ENCODE measurements around the gene ENTHD1.

ENTHD1 gene

DNA sequence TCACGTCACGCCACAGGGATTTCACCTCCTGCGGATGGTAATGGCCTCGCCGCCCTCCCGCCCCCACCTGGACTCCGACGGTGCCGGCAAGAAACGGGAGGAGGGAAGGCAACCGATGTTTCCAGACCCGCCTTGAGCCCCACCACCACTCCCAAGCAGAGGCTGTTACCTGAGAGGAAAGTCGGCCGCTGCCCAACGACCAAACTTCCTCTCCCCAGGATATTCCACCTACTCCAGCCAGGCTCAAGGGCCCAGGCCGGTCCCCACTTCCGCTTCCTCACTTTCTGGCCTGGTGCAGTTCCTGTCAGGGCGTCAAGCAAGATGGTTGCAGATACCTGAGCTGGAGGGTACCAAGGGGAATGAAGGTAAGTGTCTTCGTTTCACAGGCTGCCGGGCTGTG, at the start of gene ENTHD1:
ENTHD1 (minus strand) TSS at position 235 of the 400 bp plus-strand sequence. CDS start 6,012 bp downstream, outside the sequence.
- no peak for DNase-seq

DNA sequence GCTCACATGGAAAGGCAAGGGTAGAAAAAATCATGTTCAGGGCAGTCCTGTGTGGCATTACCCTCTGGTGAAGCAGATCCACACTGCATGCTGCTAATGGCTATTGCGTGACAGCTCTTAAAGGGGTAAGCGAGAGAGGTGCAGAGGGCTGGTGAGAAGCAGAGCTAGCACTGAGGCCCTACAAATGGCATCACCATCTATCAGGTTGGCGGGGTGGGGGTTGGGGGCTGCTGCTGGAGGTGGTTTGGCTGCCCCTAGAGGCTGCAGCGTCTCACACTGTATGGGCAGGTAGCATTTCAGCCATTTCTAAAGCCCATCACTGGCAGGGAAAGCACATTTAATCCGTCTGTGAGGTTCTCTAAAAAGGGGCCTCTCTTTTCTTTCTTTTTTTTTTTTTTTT, 49.8 kb upstream of the ENTHD1 start:
- peak; percentile 31 for DNase-seq

- no peak for DNase-seq
These were observed 49.1 kb upstream of the ENTHD1 start for GRCh38 chr22:39942439-39943230.

DNA sequence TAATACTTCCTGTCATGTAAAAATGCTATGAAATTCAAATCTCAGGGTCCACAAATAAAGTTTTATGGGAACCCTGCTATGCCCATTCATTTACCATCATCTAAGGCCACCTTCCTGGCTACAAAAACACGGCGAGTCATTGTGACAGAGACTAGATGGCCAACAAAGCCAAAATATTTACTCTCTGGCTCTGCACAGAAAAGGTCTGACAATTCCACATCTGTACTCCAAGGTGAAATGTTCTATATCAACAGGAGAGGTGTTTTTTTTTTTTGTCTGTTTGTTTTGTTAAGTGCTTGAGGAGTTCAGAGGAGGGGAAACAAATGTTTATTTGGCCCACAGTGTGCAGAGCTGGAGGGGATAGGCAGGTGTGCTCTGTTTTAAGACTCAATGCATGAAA, 48.0 kb upstream of the ENTHD1 start:
- DNase-seq = peak; percentile 57

DNA sequence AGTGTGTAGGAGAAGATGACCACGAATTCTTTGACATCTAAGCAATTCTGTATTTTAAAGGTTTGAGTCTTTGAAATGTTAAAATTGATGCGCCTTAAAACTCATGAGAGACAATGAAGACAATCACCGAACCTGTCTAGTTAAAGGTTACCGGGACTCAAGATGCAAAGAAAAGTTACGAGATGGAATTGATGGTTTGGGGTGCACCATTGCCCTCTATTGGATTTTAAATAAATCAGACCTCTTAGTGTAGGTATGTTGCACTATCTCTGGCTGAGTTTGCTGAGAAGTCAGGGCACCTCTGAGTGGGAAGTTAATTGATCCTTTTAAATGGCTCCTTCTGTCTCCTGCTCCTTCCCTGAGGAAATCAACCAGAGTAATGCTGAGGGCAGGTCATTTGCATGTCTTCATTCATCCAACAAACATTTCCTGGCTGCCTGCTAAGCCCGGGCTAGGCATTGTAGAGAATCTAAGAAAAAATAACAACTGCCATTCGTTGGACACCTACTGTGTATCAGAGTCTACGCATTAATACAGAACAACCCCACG, 47.3 kb upstream of the ENTHD1 start:
- no peak for DNase-seq

GRCh38 chr22:39939830-39940229, 46.3 kb upstream of the ENTHD1 start:
- no peak for DNase-seq

GRCh38 chr22:39938509-39939111, 45.0 kb upstream of the ENTHD1 start:
- no peak for DNase-seq

- DNase-seq = no peak
These were observed 44.3 kb upstream of the ENTHD1 start for GRCh38 chr22:39937906-39938305.

DNA sequence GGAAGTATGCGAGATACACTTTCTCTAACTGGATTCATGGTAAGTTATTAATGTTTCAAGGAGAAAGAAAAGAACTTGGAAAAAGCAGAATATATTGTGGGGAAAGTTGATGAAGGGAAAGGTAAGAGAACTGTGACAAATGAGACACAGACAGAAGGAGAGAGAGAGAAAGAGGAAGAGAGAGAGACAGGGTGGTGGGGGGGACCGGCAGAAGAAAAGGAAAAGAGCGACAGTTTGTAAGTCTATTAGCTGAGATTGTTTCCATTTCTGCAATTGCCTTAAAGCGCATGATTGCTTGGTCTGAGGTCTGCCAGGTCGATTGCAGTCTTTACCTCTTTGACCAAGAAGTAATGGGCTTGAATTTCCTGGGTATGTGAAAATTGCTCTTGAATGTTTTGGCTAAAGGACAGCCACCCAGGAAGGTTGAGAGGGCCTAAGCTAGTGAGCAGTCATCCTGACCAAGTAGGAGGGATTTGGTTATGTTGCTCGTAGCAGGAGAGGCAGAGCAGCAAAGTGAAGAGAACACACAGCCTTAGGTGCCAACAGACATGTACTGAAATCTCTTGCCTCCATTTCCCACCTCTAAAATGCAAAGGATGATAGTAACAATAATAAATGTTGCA, 43.1 kb upstream of the ENTHD1 start:
- DNase-seq = no peak

- no peak for DNase-seq
These were observed 42.1 kb upstream of the ENTHD1 start for GRCh38 chr22:39935612-39936011.

DNA sequence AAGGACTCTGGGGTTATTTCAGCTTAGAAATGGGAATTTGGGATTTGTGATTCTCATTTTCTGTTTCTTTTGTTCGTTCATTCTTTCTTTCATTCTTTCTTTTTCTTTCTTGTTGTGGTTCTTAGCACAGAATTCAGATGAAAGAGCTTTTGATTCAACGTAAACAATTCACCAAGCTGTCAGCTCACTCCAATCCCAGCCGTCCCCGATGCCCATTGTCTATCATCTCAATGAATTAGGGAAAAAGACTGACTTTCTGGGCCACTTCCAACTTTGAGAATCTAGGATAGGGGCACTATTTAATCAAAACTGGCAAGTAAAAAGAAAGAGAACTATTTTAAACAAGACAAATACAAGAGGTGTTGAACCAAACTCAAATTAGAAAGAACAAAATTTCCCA, 41.6 kb upstream of the ENTHD1 start:
- DNase-seq = no peak

GRCh38 chr22:39933741-39934140, 40.2 kb upstream of the ENTHD1 start:
- no peak for DNase-seq

- DNase-seq = no peak
These were observed 39.5 kb upstream of the ENTHD1 start for GRCh38 chr22:39932918-39933649.

GRCh38 chr22:39932166-39932565, 38.6 kb upstream of the ENTHD1 start:
- DNase-seq = no peak

DNA sequence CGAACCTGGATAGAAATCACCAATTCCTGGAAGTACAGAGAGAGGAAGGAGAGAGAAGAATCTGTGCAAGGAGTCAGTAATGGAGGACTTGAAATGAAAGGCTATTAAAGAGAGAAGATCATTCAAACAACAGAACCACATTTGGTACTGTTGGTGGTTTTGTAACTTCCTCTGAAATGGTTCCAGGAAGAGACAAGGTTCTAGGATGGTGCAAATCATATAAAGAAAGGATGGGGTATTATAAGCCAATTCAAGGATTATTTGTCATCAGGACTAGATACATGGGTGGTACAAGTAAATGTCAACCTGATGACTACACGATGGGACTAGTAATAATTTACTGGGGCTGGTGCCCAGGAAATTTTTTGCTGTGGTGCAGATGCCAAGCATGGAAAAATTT, 37.7 kb upstream of the ENTHD1 start:
- DNase-seq = no peak

DNA sequence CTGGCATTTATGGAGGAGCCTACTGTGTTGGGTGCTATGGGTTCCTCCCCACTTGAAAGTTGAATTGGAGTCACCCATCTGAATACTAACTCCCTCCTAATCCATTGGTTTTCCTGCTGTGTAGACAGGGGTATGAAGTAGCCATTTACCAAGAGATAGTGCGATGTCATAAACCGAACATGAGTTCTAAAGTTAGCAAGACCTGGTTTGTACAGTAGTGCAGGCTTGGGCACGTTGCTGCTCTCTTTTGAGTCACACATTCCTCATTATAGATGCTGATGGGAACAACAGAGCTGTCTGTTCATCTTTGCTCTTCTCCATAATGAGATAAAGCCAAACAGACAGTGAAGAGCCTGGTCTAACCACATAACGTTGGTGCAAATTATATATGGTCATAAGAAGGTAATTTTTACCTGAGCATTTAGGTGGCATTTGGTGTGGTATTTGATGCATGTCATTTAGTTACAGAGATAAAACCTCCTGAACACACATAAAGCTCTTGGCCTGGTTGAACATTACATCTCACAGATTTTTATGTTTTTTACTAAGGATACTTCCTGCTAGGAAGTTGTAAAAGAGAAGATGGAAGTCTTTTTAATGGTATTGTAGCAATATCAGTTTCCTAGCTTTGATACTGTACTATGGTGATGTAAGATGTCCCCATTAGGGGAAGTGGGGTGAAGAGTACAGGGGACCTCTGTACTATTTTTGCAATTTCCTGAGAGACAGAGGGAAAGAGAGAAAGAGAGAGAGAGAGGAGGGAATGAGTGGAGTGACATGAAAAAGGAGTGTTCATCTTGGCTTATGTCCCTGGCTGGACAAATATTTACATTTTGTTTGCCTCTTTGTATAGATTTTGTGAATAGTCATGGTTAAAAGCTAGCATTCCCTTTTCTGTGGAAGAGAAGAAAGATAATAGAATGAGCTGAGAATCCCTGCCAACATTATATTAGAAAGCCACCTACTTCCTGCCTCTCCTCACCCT, 35.3 kb upstream of the ENTHD1 start:
- peak; percentile 6 for DNase-seq

DNA sequence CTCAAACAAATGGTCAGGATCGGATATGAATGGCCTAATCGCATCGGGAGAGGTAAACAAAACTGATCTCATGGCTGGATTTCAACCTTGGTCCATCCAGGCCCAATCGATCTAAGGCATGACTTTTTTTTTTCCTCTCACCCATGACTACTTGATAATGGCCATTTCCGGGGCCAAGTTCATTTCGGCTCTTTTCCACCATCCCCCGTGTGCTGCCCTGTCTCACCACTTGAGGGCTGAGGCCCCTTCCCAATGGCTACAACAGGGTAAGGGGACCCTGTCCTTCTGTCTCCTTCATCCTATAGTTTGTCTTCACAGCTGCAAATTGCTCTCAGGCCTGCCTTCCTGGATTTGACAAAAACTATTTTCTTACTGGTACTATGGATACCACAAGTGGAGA, 34.0 kb upstream of the ENTHD1 start:
- DNase-seq = no peak

GRCh38 chr22:39926753-39927152, 33.2 kb upstream of the ENTHD1 start:
- DNase-seq = no peak

DNA sequence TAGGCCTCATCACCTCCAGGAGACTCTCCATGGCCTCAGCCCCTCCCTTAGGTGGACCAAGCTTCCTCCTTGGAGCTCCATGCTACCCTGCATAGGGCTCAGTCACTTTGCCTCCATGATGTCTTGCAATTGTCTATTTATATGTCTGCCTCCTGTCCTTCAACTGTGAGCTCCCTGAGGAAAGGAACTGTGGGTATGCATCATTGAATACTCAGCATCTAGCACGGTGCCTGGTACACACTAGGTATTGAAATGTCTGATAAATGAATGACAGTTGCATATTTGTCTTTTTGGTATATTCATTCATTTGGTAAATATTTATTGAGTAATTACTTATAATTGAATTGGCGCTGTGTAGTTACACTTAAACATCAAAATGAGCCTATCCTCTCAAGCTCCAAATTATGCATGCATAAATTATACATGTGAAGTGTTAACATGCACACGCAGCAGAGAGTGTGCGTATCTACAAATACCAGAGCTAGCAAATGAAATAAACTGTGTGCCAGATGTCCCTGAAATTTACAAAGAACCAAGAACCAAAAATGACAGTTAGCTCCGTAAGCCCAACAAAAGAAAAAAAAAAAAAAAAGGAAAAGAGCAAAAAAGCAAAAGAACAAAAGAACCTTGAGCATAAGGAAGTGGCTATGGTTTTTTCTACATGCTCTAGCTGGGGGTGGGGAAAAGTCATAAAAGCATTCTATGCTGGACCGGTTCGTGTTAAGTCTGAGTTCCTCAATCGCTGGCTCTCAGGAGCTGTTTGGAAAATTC, 32.5 kb upstream of the ENTHD1 start:
- no peak for DNase-seq

- DNase-seq = no peak
These were observed 31.7 kb upstream of the ENTHD1 start for GRCh38 chr22:39925273-39925672.

DNA sequence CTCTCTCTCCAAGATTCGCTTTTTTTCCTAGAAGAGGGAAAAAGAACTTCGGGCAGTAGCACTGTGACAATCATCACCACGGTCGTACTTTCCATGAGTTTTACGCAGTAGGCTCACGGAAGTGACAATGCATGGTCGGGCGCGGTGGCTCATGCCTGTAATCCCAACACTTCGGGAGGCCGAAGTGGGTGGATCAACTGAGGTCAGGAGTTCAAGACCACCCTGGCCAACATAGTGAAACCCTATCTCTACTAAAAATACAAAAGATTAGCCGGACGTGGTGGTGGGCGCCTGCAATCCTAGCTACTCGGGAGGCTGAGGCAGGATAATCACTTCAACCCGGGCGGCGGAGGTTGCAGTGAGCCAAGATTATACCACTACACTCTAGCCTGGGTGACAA, 30.7 kb upstream of the ENTHD1 start:
- DNase-seq = no peak

All from NCI-H1092 (cell line).